ENCODE results near the gene DEFB125. TPM values are rescaled to one million over a fixed set of nuclear protein-coding genes. Genes with fewer than 3 reads are reported as not detected.

Gene DEFB125
- total and polyA plus RNA-seq, 9 of the 15 experiments (the other 6 are each of a cell fraction or from before 2014, with no cell fraction given): not detected

GRCh38 chr20:64026-64603 is 23.4 kb upstream of the DEFB125 start (continued):
- TF ChIP-seq SETDB1 (IDR thresholded peaks at IDR 0.05; ENCODE audit: low read length): no peak
- no peak for TF ChIP-seq ZNF584 (CRISPR knock-in tag; IDR thresholded peaks at IDR 0.05; ENCODE audit: low read depth)
- no peak for TF ChIP-seq BMI1 (IDR thresholded peaks at IDR 0.05; ENCODE audit: low read length)
- no peak for TF ChIP-seq ZNF23 (CRISPR knock-in tag; IDR thresholded peaks at IDR 0.05)

- peaks cover 0 to 3% of the 10 kb centered on the region in 2 experiments; a peak in 2 of 5 replicates for H3K4me1 ChIP-seq (replicated peaks in 1 of 2; ENCODE audit: control insufficient read depth in 2 of 2, insufficient read depth in 2 of 2, low read length in 2 of 2)
- no peak for TF ChIP-seq CCAR2 (IDR thresholded peaks at IDR 0.05; ENCODE audit: low read depth, low read length)
- no peak for TF ChIP-seq ARID3B (CRISPR knock-in tag; IDR thresholded peaks at IDR 0.05; ENCODE audit: borderline replicate concordance)
- no peak for TF ChIP-seq EZH2 (IDR thresholded peaks at IDR 0.05; ENCODE audit: borderline replicate concordance, low read depth, low read length)
- TF ChIP-seq BRF1 (IDR thresholded peaks at IDR 0.05; ENCODE audit: borderline replicate concordance, extremely low read depth, insufficient read length): no peak
- TF ChIP-seq TAF1 (IDR thresholded peaks at IDR 0.05; ENCODE audit: control insufficient read depth, extremely low read depth, insufficient read depth, low read length, severe bottlenecking): no peak
- TF ChIP-seq CBX2 (IDR thresholded peaks at IDR 0.05; ENCODE audit: insufficient read depth, low read length, poor library complexity, severe bottlenecking): no peak
- TF ChIP-seq ZKSCAN1 (IDR thresholded peaks at IDR 0.05; ENCODE audit: low read depth, low read length): no peak
- no peak for TF ChIP-seq ZNF140 (CRISPR knock-in tag; IDR thresholded peaks at IDR 0.05)
- no peak for TF ChIP-seq SAP30 (IDR thresholded peaks at IDR 0.05; ENCODE audit: borderline replicate concordance, insufficient read depth, low read depth, low read length, poor library complexity, severe bottlenecking)
- TF ChIP-seq MAX (CRISPR knock-in tag; IDR thresholded peaks at IDR 0.05): no peak
- no peak for TF ChIP-seq PHF20 (IDR thresholded peaks at IDR 0.05; ENCODE audit: partially characterized antibody)
- no peak for TF ChIP-seq ZBTB8A (IDR thresholded peaks at IDR 0.05; ENCODE audit: partially characterized antibody)
- TF ChIP-seq IFI16 (CRISPR knock-in tag; IDR thresholded peaks at IDR 0.05): no peak
- no peak for TF ChIP-seq NONO (IDR thresholded peaks at IDR 0.05; ENCODE audit: low read depth in 2 of 2, low read length in 1 of 2)
- no peak for TF ChIP-seq TGIF2 (CRISPR knock-in tag; IDR thresholded peaks at IDR 0.05)
- TF ChIP-seq ZNF133 (CRISPR knock-in tag; IDR thresholded peaks at IDR 0.05): no peak
- no peak overlapping the region for H3K4me3 ChIP-seq
- H3K9me3 ChIP-seq (replicated peaks; ENCODE audit: control insufficient read depth, insufficient read depth, low read depth, low read length): no peaks in the 10 kb centered on the region
- no peak overlapping the region for H2AFZ ChIP-seq (ENCODE audit: low read depth, low read length)
- ATAC-seq: no peak
- no peaks in the 10 kb centered on the region for H4K20me1 ChIP-seq (replicated peaks; ENCODE audit: control insufficient read depth, insufficient read depth, low read length)
- no peaks in the 10 kb centered on the region for H3K27me3 ChIP-seq (ENCODE audit: control insufficient read depth in 2 of 2, insufficient read depth in 2 of 2, low read length in 2 of 2)
- in situ Hi-C loops (cut with MboI) (no loop called here), intact Hi-C loops (cut with micrococcal nuclease) (no loop called here)
- CTCF ChIA-PET (ENCODE audit: low intra/inter-chr PET ratio): no interaction called here
- no peaks in the 10 kb centered on the region for H3K79me2 ChIP-seq (ENCODE audit: control insufficient read depth, insufficient read depth, low read length)
- H3K9ac ChIP-seq (ENCODE audit: insufficient read depth in 1 of 2, low read depth in 2 of 2, low read length in 2 of 2): no peak overlapping the region
- no peak overlapping the region for H3K4me2 ChIP-seq (ENCODE audit: insufficient read depth, low read length)
- BruUV-seq (replicated peaks): no TSS peak
- no peak for FAIRE-seq
- no peaks in the 10 kb centered on the region for H3K9me1 ChIP-seq (ENCODE audit: control insufficient read depth, insufficient read depth, low read length)
- POLR2A ChIA-PET: no interaction called here
- WGBS (ENCODE audit: insufficient coverage, low coverage, missing lambda C conversion rate): 0% methylated on average over 2 of the region's 2 CpGs
- no peak overlapping the region for H3K27ac ChIP-seq (ENCODE audit: extremely low read depth, low read depth, low read length)
- no peaks in the 10 kb centered on the region for H3K36me3 ChIP-seq (ENCODE audit: control insufficient read depth, insufficient read depth, low read length)
- no peak for DNase-seq (ENCODE audit: extremely low read depth in 1 of 4, low spot score in 3 of 4)
Measured at GRCh38 chr20:64766-65322, 22.6 kb upstream of the DEFB125 start.
